GM18519 (cell line): Measurements from ENCODE around the gene DCTN3.

ENCODE experiments used
- ATAC-seq: cut with Tn5 transposase; IDR thresholded peaks from one replicate; pipeline ENCODE4 v1.9.1; 2021; ENCODE audit warnings: mild to moderate bottlenecking, moderate library complexity; ENCODE audit not compliant: unreplicated experiment, low FRiP score

DCTN3 gene

GRCh38 chr9:34591917-34592866 lies 28.1 kb downstream of the DCTN3 start:
- ATAC-seq, result no peak

- ATAC-seq, result no peak
These were observed 28.9 kb downstream of the DCTN3 start for GRCh38 chr9:34591248-34591916.

GRCh38 chr9:34590381-34591247 lies 29.7 kb downstream of the DCTN3 start:
- no peak for ATAC-seq

GRCh38 chr9:34589636-34590380 lies 30.5 kb downstream of the DCTN3 start, which contains the start of gene CNTFR:
Gene CNTFR, minus strand, starts transcription at chr9:34589724. Its CDS starts 20,743 bp downstream, at chr9:34568981.
- ATAC-seq, result no peak

GRCh38 chr9:34588671-34589635 lies 31.3 kb downstream of the DCTN3 start:
- no peak for ATAC-seq

- ATAC-seq, result no peak
These were observed 33.0 kb downstream of the DCTN3 start for GRCh38 chr9:34587271-34587670.

- no peak for ATAC-seq
These were observed 34.2 kb downstream of the DCTN3 start for GRCh38 chr9:34585946-34586669.

GRCh38 chr9:34584970-34585369 lies 35.3 kb downstream of the DCTN3 start:
- ATAC-seq, result no peak

GRCh38 chr9:34582787-34583186 lies 37.5 kb downstream of the DCTN3 start:
- ATAC-seq, result no peak

GRCh38 chr9:34581318-34581717 lies 39.0 kb downstream of the DCTN3 start:
- ATAC-seq, result no peak

GRCh38 chr9:34580358-34580757 lies 39.9 kb downstream of the DCTN3 start:
- ATAC-seq, result no peak

- no peak for ATAC-seq
These were observed 40.5 kb downstream of the DCTN3 start for GRCh38 chr9:34579808-34580163.

- ATAC-seq, result no peak
These were observed 41.0 kb downstream of the DCTN3 start for GRCh38 chr9:34579104-34579807.

GRCh38 chr9:34578241-34579103 lies 41.8 kb downstream of the DCTN3 start:
- no peak for ATAC-seq

GRCh38 chr9:34577400-34578240 lies 42.7 kb downstream of the DCTN3 start:
- ATAC-seq, result no peak
